ENCODE data around the gene ALDH3B1.
A peak's percentile ranks its signal among the peaks of the same experiment; 100 is the strongest.

The ALDH3B1 gene

DNA sequence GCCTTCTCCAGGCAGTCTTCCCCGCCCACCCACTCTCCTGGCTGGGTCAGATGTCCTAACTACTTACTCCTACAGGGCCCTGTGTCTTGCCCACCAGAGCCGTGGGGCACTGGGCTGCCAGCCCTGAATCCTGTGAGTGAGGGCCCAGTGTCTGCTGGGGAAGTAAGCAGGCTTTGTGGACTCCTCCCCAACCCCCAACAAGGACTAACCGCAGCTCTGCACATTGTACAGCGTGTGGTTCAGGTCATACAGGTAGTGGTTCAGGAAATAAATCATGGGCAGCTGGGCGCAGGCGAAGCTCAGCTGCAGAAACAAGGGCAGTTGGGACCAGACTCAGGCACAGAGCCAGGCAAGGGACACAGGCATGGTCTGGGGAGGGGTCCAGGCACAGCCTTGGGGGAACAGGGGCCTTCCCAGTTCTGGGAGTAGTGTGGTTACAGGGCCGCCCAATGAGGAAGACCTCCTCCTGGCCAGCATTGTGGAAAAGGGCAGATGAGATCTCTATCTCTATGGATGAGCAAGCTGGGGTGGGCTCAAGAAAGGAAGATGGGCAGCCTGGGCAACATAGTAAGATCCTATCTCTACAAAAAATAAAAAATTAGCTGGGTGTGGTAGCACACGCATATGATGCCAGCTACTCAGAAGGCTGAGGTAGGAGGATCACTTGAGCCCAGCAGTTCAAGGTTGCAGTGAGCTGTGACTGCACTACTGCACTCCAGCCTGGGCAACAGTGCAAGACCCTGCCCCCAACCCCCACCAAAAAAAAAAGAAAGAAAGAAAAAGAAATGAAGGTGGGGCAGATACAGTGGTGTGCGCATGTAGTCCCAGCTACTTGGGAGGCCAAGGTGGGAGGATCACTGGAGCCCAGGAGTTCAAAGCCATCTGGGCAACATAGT, 11.7 kb upstream of the ALDH3B1 start:
- no peak for DNase-seq

- DNase-seq, result no peak
These were observed 10.9 kb upstream of the ALDH3B1 start for GRCh38 chr11:67999201-67999629.

GRCh38 chr11:67999704-68000103, 10.4 kb upstream of the ALDH3B1 start:
- DNase-seq, result no peak

DNA sequence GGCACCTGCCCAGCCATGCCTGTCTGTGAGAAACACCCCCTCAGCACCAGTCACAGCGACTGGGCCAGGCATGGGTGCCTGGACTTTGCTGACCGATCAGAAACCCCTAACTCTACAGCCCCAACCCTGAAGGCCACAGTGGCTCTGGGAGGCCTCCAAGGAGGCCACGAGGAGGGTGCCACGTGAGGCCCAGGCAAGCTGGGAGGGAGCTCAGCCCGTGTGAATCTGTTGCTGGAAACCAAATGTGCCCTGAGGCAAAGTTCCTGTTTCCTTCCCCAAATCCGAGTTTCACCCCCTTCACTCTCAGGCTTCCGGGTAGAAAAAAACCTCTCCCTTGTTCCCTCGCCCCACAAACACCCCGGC, 7.6 kb upstream of the ALDH3B1 start:
- DNase-seq, result no peak

- peak; percentile 63 for DNase-seq
These were observed 6.9 kb upstream of the ALDH3B1 start for GRCh38 chr11:68002938-68003845.

- DNase-seq, result peak; percentile 73
These were observed 6.1 kb upstream of the ALDH3B1 start, which contains the start of gene UNC93B1 for GRCh38 chr11:68003846-68004550. UNC93B1 (minus strand) TSS chr11:68004097; CDS start chr11:68004043, 54 bp downstream.

GRCh38 chr11:68004551-68005335, 5.4 kb upstream of the ALDH3B1 start:
- no peak for DNase-seq

DNA sequence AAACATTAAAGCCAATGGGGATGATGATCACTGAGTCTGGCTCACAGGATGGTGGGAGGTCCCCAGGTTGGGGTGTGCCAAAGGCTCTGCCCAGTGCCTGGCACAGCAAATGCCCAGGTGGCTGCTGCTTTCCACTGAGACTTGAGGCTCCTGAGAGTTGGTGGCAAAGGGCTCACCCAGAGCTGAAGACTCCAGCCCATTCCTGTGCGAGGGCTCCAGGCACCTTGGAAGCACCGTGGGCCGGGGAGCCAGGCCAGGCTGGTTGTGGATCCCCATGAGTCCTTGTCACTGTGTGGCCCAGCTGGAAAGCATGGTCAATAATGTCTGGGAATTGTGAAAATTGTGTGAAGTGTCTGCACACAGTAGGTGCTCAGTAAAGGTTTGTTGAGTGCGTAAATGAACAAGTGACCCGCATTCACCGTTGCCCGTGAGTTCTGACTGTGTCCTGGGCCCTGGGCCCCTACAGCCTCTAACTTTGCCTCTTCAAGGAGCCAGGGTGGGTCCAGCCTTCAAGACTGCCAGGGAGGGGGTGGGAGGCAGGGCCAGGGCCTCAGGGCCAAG, 3.4 kb upstream of the ALDH3B1 start:
- DNase-seq, result no peak

- no peak for DNase-seq
These were observed 2.4 kb upstream of the ALDH3B1 start for GRCh38 chr11:68007498-68008380.

- DNase-seq, result no peak
These were observed 1.5 kb upstream of the ALDH3B1 start for GRCh38 chr11:68008381-68009337.

- DNase-seq, result no peak
These were observed 587 bp upstream of the ALDH3B1 start for GRCh38 chr11:68009391-68010089.

GRCh38 chr11:68011051-68011943, 1.2 kb downstream of the ALDH3B1 start:
- DNase-seq, result no peak

- DNase-seq, result no peak
These were observed 2.1 kb downstream of the ALDH3B1 start for GRCh38 chr11:68012044-68012842.

DNA sequence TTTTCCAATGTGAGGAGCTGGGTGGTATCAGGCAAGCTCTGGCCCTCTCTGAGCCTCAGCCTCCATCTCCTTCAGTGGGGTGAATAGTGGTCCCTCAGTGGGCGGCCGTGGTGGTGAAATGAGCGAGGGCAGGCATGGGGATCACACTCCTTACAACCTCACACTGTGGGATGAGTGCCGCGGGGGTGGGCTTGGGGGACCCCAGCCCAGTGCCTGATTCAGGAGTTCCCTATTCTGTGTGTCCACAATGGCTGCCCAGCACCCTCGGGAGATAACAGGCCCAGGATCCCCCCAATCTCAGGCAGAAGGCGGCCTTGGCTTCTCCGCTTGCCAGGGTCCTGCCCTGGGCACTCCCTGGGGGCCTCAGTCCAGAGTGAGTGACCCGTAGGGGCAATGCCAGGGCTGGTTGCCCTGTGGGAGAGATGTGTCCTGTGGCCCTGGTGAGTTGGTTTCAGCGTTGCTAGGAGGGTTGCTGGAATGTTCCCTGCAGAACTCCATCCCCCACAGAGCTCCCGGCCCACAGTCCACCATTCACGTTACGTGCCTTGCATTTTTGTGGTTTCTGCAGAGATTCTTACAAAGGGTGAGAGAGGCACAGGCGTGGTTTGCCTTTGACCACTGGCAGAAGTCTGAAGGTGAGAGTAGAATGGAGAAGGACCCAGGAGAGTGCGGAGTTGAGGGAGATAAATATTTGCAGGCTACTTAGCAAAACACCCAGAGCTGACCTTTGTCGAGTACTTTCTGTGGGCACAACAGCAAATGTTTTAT, 2.9 kb downstream of the ALDH3B1 start:
- no peak for DNase-seq

DNA sequence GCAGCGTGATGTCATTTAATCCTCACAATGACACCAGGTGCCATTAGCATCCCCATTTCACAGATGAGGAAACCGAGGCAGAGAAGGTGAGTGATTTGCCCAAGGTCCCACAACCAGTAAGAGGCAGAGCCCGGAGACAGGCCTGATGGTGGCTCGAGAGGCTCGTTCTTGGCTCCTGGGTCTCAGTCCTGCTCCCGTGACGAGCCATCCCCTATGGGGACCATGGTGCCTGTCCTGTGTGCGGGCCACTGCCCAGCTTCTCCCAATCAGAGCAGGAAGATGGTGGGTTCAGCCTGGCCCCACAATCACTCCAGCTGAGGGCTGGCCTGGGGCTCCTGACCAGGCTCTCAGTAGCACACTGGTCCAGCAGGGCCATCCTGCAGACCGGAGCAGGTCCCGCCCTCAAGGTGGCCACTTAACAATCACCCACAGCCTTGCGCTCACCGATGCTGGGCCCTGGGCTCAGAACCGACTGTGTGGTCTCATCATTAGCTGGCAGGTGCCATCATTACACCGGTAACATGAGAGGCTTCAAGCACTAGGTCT, 3.6 kb downstream of the ALDH3B1 start:
- DNase-seq, result no peak

Measured in activated CD4-positive, alpha-beta T cell treated with anti-CD3 and anti-CD28 coated beads, Interleukin-2, amount 50 U/mL, for 1 hour (primary cell).